KOPT-K1 (cell line): ENCODE measurements around the gene NCS1.

Source experiments
- H3K27ac ChIP-seq: fragments of 200-600 bp; sonication (generic); 2 replicates; pipeline ENCODE4 v1.5.1; 2016; ENCODE audit warnings: antibody characterized with exemption, mild to moderate bottlenecking, low read depth, low read length; ENCODE audit not compliant: poor library complexity, severe bottlenecking
- H3K36me3 ChIP-seq: fragments of 200-600 bp; sonication (generic); 2 replicates; pipeline ENCODE4 v1.5.1; 2017; ENCODE audit warnings: antibody characterized with exemption, mild to moderate bottlenecking, low read length, moderate library complexity; ENCODE audit not compliant: insufficient read depth
- H3K9me3 ChIP-seq: fragments of 200-600 bp; sonication (generic); 2 replicates; pipeline ENCODE4 v1.5.1; 2017; ENCODE audit warnings: antibody characterized with exemption, low read length, mild to moderate bottlenecking; ENCODE audit not compliant: insufficient read depth, poor library complexity, severe bottlenecking

The NCS1 gene

GRCh38 chr9:130192382-130192999 lies 20.3 kb downstream of the NCS1 start:
- Histone ChIP-seq H3K27ac (no peak overlapping the region), H3K36me3 (no peaks in the 10 kb centered on the region), H3K9me3 (no peaks in the 10 kb centered on the region)

- Histone ChIP-seq H3K36me3 (no peaks in the 10 kb centered on the region), H3K9me3 (no peaks in the 10 kb centered on the region), H3K27ac (no peak overlapping the region)
Measured at GRCh38 chr9:130193103-130193502, 20.9 kb downstream of the NCS1 start.

GRCh38 chr9:130193531-130194377 lies 21.6 kb downstream of the NCS1 start:
- no peak overlapping the region for H3K27ac ChIP-seq
- H3K36me3 ChIP-seq = no peaks in the 10 kb centered on the region
- H3K9me3 ChIP-seq = no peaks in the 10 kb centered on the region

GRCh38 chr9:130194378-130194932 lies 22.3 kb downstream of the NCS1 start:
- H3K27ac ChIP-seq = no peak overlapping the region
- H3K9me3 ChIP-seq = no peaks in the 10 kb centered on the region
- H3K36me3 ChIP-seq = no peaks in the 10 kb centered on the region

- Histone ChIP-seq H3K9me3 (no peaks in the 10 kb centered on the region), H3K36me3 (no peaks in the 10 kb centered on the region), H3K27ac (no peak overlapping the region)
Measured at GRCh38 chr9:130195638-130196037, 23.4 kb downstream of the NCS1 start.

- Histone ChIP-seq H3K9me3 (no peaks in the 10 kb centered on the region), H3K27ac (no peak overlapping the region), H3K36me3 (no peaks in the 10 kb centered on the region)
Measured at GRCh38 chr9:130196643-130197042, 24.4 kb downstream of the NCS1 start.

GRCh38 chr9:130197386-130197785 lies 25.2 kb downstream of the NCS1 start:
- H3K9me3 ChIP-seq = no peaks in the 10 kb centered on the region
- no peak overlapping the region for H3K27ac ChIP-seq
- no peaks in the 10 kb centered on the region for H3K36me3 ChIP-seq

GRCh38 chr9:130197888-130198287 lies 25.7 kb downstream of the NCS1 start:
- H3K36me3 ChIP-seq = no peaks in the 10 kb centered on the region
- H3K9me3 ChIP-seq = no peaks in the 10 kb centered on the region
- no peak overlapping the region for H3K27ac ChIP-seq

- Histone ChIP-seq H3K36me3 (no peaks in the 10 kb centered on the region), H3K9me3 (no peaks in the 10 kb centered on the region), H3K27ac (no peak overlapping the region)
Measured at GRCh38 chr9:130198501-130199179, 26.4 kb downstream of the NCS1 start.

- no peaks in the 10 kb centered on the region for H3K9me3 ChIP-seq
- no peaks in the 10 kb centered on the region for H3K36me3 ChIP-seq
- no peak overlapping the region for H3K27ac ChIP-seq
Measured at GRCh38 chr9:130199605-130200004, 27.4 kb downstream of the NCS1 start.

- no peaks in the 10 kb centered on the region for H3K9me3 ChIP-seq
- H3K27ac ChIP-seq = no peak overlapping the region
- no peaks in the 10 kb centered on the region for H3K36me3 ChIP-seq
Measured at GRCh38 chr9:130200038-130200849, 28.0 kb downstream of the NCS1 start.

- Histone ChIP-seq H3K36me3 (no peaks in the 10 kb centered on the region), H3K27ac (no peak overlapping the region)
Measured at GRCh38 chr9:130201399-130201873, 29.2 kb downstream of the NCS1 start.

GRCh38 chr9:130201974-130202373 lies 29.8 kb downstream of the NCS1 start:
- Histone ChIP-seq H3K9me3 (no peaks in the 10 kb centered on the region), H3K36me3 (no peaks in the 10 kb centered on the region)

More at GRCh38 chr9:130201399-130201873, 29.2 kb downstream of the NCS1 start:
- H3K9me3 ChIP-seq = no peaks in the 10 kb centered on the region

GRCh38 chr9:130204341-130204740 lies 32.1 kb downstream of the NCS1 start:
- no peaks in the 10 kb centered on the region for H3K36me3 ChIP-seq
- H3K9me3 ChIP-seq = no peaks in the 10 kb centered on the region

More at GRCh38 chr9:130201974-130202373, 29.8 kb downstream of the NCS1 start:
- H3K27ac ChIP-seq = no peak overlapping the region

More at GRCh38 chr9:130204341-130204740, 32.1 kb downstream of the NCS1 start:
- H3K27ac ChIP-seq = no peak overlapping the region
